H1 (cell line): Measurements from ENCODE around the gene FXYD3. TPM values are rescaled to one million over a fixed set of nuclear protein-coding genes. Genes with fewer than 3 reads are reported as not detected.

ENCODE experiments used
- CTCF ChIA-PET: fragments of 300-600 bp; sonication (Branson Sonifier 250); formaldehyde crosslinking; loops from one replicate; lab custom pipeline; 2021; ENCODE audit not compliant: partially characterized antibody; lab: Charles Lee
- POLR2A ChIA-PET: fragments of 300-600 bp; sonication (Branson Sonifier 250); formaldehyde crosslinking; loops from one replicate; lab custom pipeline; 2021; ENCODE audit warnings: inconsistent platforms; ENCODE audit not compliant: partially characterized antibody; lab: Charles Lee
- DNase-seq, 2 experiments: peaks; one replicate each; pipeline versions ENCODE4 v3.0.0 to v3.0.0-alpha.2; 2010 to 2022; ENCODE audit warnings: low spot score in 2 of 2, low read depth in 1 of 2, mixed read lengths in 1 of 2
- FAIRE-seq: peaks from 2 replicates; lab custom pipeline; 2011; peaks lifted over from hg19 to GRCh38; lab: Jason Lieb, UNC
- H2AFZ ChIP-seq: 2 replicates; pipeline ENCODE4 v1.8.1; 2012; ENCODE audit warnings: low read length, inconsistent platforms
- H2AK5ac ChIP-seq: 2 replicates; pipeline ENCODE4 v1.6.1; 2013; ENCODE audit warnings: low read depth, low read length
- H2BK120ac ChIP-seq: replicated peaks from 2 replicates; pipeline ENCODE3; 2013; ENCODE audit warnings: low read depth, low read length, inconsistent platforms
- H2BK12ac ChIP-seq: 2 replicates; pipeline ENCODE4 v1.6.1; 2013; ENCODE audit warnings: low read depth, low read length
- H2BK15ac ChIP-seq: 2 replicates; pipeline ENCODE4 v1.6.1; 2013; ENCODE audit warnings: low read length
- H2BK20ac ChIP-seq: 2 replicates; pipeline ENCODE4 v1.6.1; 2013; ENCODE audit warnings: low read length
- H2BK5ac ChIP-seq: 2 replicates; pipeline ENCODE4 v1.6.1; 2013; ENCODE audit warnings: low read depth, low read length
- H3K14ac ChIP-seq: 2 replicates; pipeline ENCODE4 v1.6.1; 2013; ENCODE audit warnings: inconsistent platforms; ENCODE audit not compliant: insufficient read length
- H3K18ac ChIP-seq: 2 replicates; pipeline ENCODE4 v1.6.1; 2013; ENCODE audit warnings: low read length; ENCODE audit errors: extremely low read depth
- H3K23ac ChIP-seq: 2 replicates; pipeline ENCODE4 v1.6.1; 2013; ENCODE audit warnings: inconsistent platforms; ENCODE audit not compliant: insufficient read length
- H3K23me2 ChIP-seq: 2 replicates; pipeline ENCODE4 v1.6.1; 2013; ENCODE audit warnings: low read depth, low read length
- H3K27ac ChIP-seq: 2 replicates; pipeline ENCODE4 v1.6.1; 2011; ENCODE audit warnings: low read depth, low read length, inconsistent platforms
- H3K27me3 ChIP-seq, 4 experiments: replicated peaks in 1 of 4; 1 replicate in 1 of 4; 2 replicates in 3 of 4; pipeline versions ENCODE4 v1.6.1 to v1.8.1; 2011 to 2013; ENCODE audit warnings: low read length in 3 of 4, mild to moderate bottlenecking in 3 of 4, inconsistent platforms in 2 of 4, mixed read lengths in 2 of 4, moderate library complexity in 1 of 4; ENCODE audit not compliant: control insufficient read depth in 3 of 4, insufficient read depth in 3 of 4; ENCODE audit errors: extremely low read depth in 1 of 4
- H3K36me3 ChIP-seq, 4 experiments: 2 replicates each; pipeline versions ENCODE4 v1.6.1 to v1.8.1; 2011 to 2013; ENCODE audit warnings: mild to moderate bottlenecking in 4 of 4, low read length in 3 of 4, moderate library complexity in 2 of 4, control low read depth in 1 of 4, inconsistent platforms in 1 of 4; ENCODE audit not compliant: insufficient read depth in 4 of 4, control insufficient read depth in 2 of 4
- H3K4ac ChIP-seq: replicated peaks from 2 replicates; pipeline ENCODE3; 2013; ENCODE audit warnings: low read length, low read depth, mixed read lengths, inconsistent platforms; ENCODE audit not compliant: insufficient read length
- H3K4me1 ChIP-seq, 4 experiments: replicated peaks in 1 of 4; 1 replicate in 1 of 4; 2 replicates in 3 of 4; pipeline versions ENCODE4 v1.6.1 to v1.8.1; 2011 to 2013; ENCODE audit warnings: low read length in 3 of 4, inconsistent platforms in 2 of 4, mixed read lengths in 1 of 4; ENCODE audit not compliant: insufficient read depth in 4 of 4, control insufficient read depth in 3 of 4
- H3K4me2 ChIP-seq, 2 experiments: 2 replicates each; pipeline versions ENCODE4 v1.6.1 to v1.8.1; 2011 to 2013; ENCODE audit warnings: low read depth in 2 of 2, low read length in 2 of 2, control low read depth in 1 of 2, inconsistent platforms in 1 of 2, mild to moderate bottlenecking in 1 of 2; ENCODE audit not compliant: insufficient read depth in 1 of 2
- H3K4me3 ChIP-seq, 4 experiments: fragments of 200-600, 300-600 bp in 1 of 4; sonication (generic), shearing (Covaris generic), sonication (Bioruptor Twin) in 1 of 4; 2 replicates each; pipeline versions ENCODE4 v1.5.1 to v1.8.1; 2011 to 2016; ENCODE audit warnings: low read length in 4 of 4, low read depth in 3 of 4, control low read depth in 2 of 4, inconsistent platforms in 2 of 4, mild to moderate bottlenecking in 2 of 4, mixed read lengths in 1 of 4, moderate library complexity in 1 of 4; ENCODE audit not compliant: insufficient read depth in 2 of 4; ENCODE audit errors: extremely low read depth in 1 of 4
- H3K56ac ChIP-seq: replicated peaks from 2 replicates; pipeline ENCODE3; 2013; ENCODE audit warnings: low read depth, mild to moderate bottlenecking, mixed read lengths, low read length, inconsistent platforms; ENCODE audit not compliant: insufficient read length
- H3K79me1 ChIP-seq: 2 replicates; pipeline ENCODE4 v1.6.1; 2013; ENCODE audit warnings: low read depth, low read length, control low read depth
- H3K79me2 ChIP-seq, 2 experiments: 2 replicates each; pipeline versions ENCODE4 v1.6.1 to v1.8.1; 2012 to 2013; ENCODE audit warnings: low read length in 2 of 2, mild to moderate bottlenecking in 2 of 2, inconsistent platforms in 1 of 2; ENCODE audit not compliant: insufficient read depth in 2 of 2, control insufficient read depth in 1 of 2
- H3K9ac ChIP-seq, 4 experiments: replicated peaks in 1 of 4; 1 replicate in 1 of 4; 2 replicates in 3 of 4; pipeline versions ENCODE4 v1.6.1 to v1.8.1; 2011 to 2013; ENCODE audit warnings: low read depth in 3 of 4, low read length in 3 of 4, control low read depth in 2 of 4, mild to moderate bottlenecking in 2 of 4, moderate library complexity in 2 of 4, inconsistent platforms in 1 of 4; ENCODE audit errors: extremely low read depth in 1 of 4
- H3K9me3 ChIP-seq, 2 experiments: 2 replicates each; pipeline versions ENCODE4 v1.6.1 to v1.8.1; 2012 to 2013; ENCODE audit warnings: mild to moderate bottlenecking in 2 of 2, moderate library complexity in 2 of 2, control low read depth in 1 of 2, inconsistent platforms in 1 of 2, low read depth in 1 of 2, low read length in 1 of 2, mixed read lengths in 1 of 2; ENCODE audit not compliant: insufficient read depth in 2 of 2
- H4K20me1 ChIP-seq, 2 experiments: replicated peaks in 1 of 2; 2 replicates each; pipeline versions ENCODE3 to v1.8.1; 2011 to 2013; ENCODE audit warnings: inconsistent platforms in 2 of 2, low read length in 2 of 2, mild to moderate bottlenecking in 1 of 2; ENCODE audit not compliant: insufficient read depth in 2 of 2, control insufficient read depth in 1 of 2
- H4K5ac ChIP-seq: 2 replicates; pipeline ENCODE4 v1.6.1; 2013; ENCODE audit warnings: low read length, low read depth, mixed read lengths, inconsistent platforms; ENCODE audit not compliant: insufficient read length
- H4K8ac ChIP-seq: 2 replicates; pipeline ENCODE4 v1.8.0; 2013; ENCODE audit warnings: mild to moderate bottlenecking, moderate library complexity, low read length, inconsistent platforms; ENCODE audit not compliant: insufficient read depth; ENCODE audit errors: extremely low read depth
- H4K91ac ChIP-seq: replicated peaks from 2 replicates; pipeline ENCODE3; 2013; ENCODE audit warnings: low read length, mixed read lengths, inconsistent platforms; ENCODE audit not compliant: insufficient read length
- BCL11A ChIP-seq, 2 experiments: IDR thresholded peaks; one replicate each; pipeline ENCODE4 v1.6.1; 2011; ENCODE audit warnings: low read depth in 2 of 2, low read length in 2 of 2, mild to moderate bottlenecking in 2 of 2
- CEBPB ChIP-seq: IDR thresholded peaks from 2 replicates; pipeline ENCODE4 v1.6.1; 2012; ENCODE audit warnings: low read depth, low read length
- CTCF ChIP-seq, 3 experiments: IDR thresholded peaks; 1 replicate in 2 of 3; 2 replicates in 1 of 3; pipeline versions ENCODE4 v1.5.1 to v1.6.1; 2011; ENCODE audit warnings: low read length in 3 of 3, mild to moderate bottlenecking in 3 of 3, inconsistent platforms in 2 of 3, low read depth in 1 of 3, moderate library complexity in 1 of 3; ENCODE audit not compliant: insufficient read depth in 1 of 3; ENCODE audit errors: control extremely low read depth in 1 of 3
- POLR2AphosphoS5 ChIP-seq: IDR thresholded peaks from 2 replicates; pipeline ENCODE4 v1.6.1; 2011; ENCODE audit warnings: low read depth, low read length
- RAD21 ChIP-seq, 2 experiments: IDR thresholded peaks in 1 of 2; conservative IDR thresholded peaks in 1 of 2; 2 replicates each; pipeline ENCODE4 v1.6.1; 2011; ENCODE audit warnings: low read depth in 2 of 2, low read length in 2 of 2, improper control_type of control experiment in 1 of 2, inconsistent platforms in 1 of 2, mild to moderate bottlenecking in 1 of 2, moderate library complexity in 1 of 2
- RFX5 ChIP-seq: IDR thresholded peaks from 2 replicates; pipeline ENCODE4 v1.6.1; 2011; ENCODE audit warnings: low read depth, low read length, improper control_type of control experiment, borderline replicate concordance
- SIX5 ChIP-seq: IDR thresholded peaks from 2 replicates; pipeline ENCODE4 v1.6.1; 2011; ENCODE audit warnings: mild to moderate bottlenecking, low read depth, low read length
- SP2 ChIP-seq: IDR thresholded peaks from 2 replicates; pipeline ENCODE4 v1.6.1; 2012; ENCODE audit warnings: mild to moderate bottlenecking, low read length, inconsistent platforms
- TAF1 ChIP-seq: IDR thresholded peaks from 2 replicates; pipeline ENCODE4 v1.6.1; 2011; ENCODE audit warnings: mild to moderate bottlenecking, low read depth, low read length
- ZNF274 ChIP-seq: IDR thresholded peaks from 2 replicates; pipeline ENCODE4 v1.7.0; 2012; ENCODE audit warnings: low read length, borderline replicate concordance; ENCODE audit errors: extremely low read depth
- WGBS, 2 experiments: shearing (Covaris generic) in 1 of 2; methylation state at CpG; one replicate each; pipeline versions ENCODE4 v1.1.6 to v1.1.7; 2013 to 2015; ENCODE audit warnings: low lambda C conversion rate in 2 of 2, mixed read lengths in 2 of 2, inconsistent platforms in 1 of 2, low coverage in 1 of 2, missing lambda C conversion rate in 1 of 2; ENCODE audit not compliant: insufficient replicate concordance in 2 of 2, insufficient coverage in 1 of 2, insufficient read length in 1 of 2; ENCODE audit errors: extremely low coverage in 1 of 2, missing lambda C conversion rate in 1 of 2; 5-methylcytosine and 5-hydroxymethylcytosine counted together
- polyA plus RNA-seq, 7 experiments: library from polyadenylated mRNA; depleted of rRNA in 3 of 7; stranded (reverse) in 5 of 7; unstranded in 2 of 7; fragments of >200 nt in 5 of 7; fragments of 200-250 nt in 2 of 7; gene quantifications; 1 replicate in 5 of 7; 2 replicates in 1 of 7; 4 replicates in 1 of 7; pipeline versions ENCODE4 v1.2.1 to v1.2.3, GENCODE V29; 2011 to 2013; ENCODE audit warnings: missing spikeins in 2 of 7, mixed read lengths in 2 of 7
- total RNA-seq: library from RNA; stranded (reverse); fragmentation: NEBNext Ultra II Directional; extraction: Animal tissue kit (Norgen Biotek cat#: 25700); gene quantifications from 2 replicates; pipeline ENCODE4 v1.2.1, GENCODE V29; 2021

FXYD3 gene
- total and polyA plus RNA-seq, 2 of the 8 experiments (the other 6 are each of a cell fraction or from before 2014, with no cell fraction given): 0.33 TPM; not detected in 1

- no peaks in the 10 kb centered on the region for H3K79me2 ChIP-seq
- no peak overlapping the region for H3K56ac ChIP-seq
- H3K23ac ChIP-seq: no peak overlapping the region
- no peak overlapping the region for H3K18ac ChIP-seq
- no peak overlapping the region for H3K27ac ChIP-seq
- H3K4me1 ChIP-seq: peaks cover 0 to 8% (median 4%) of the 10 kb centered on the region in 4 experiments; a peak in 5 of 7 replicates
- no peak overlapping the region for H3K4me3 ChIP-seq
- H2AK5ac ChIP-seq: no peak overlapping the region
- no peaks in the 10 kb centered on the region for H3K27me3 ChIP-seq
- H3K14ac ChIP-seq: no peak overlapping the region
- H2AFZ ChIP-seq: no peak overlapping the region
- no peak overlapping the region for H4K91ac ChIP-seq
- H2BK120ac ChIP-seq: no peak overlapping the region
- ChIA-PET POLR2A (interaction anchor here (0.7 to 0.8 kb wide), 2 partner anchors 84 to 415 kb away, joined by 3 to 4 read pairs; no protein-coding TSS in a partner anchor), CTCF (interaction anchor here (0.9 to 1.6 kb wide), 7 partner anchors 15 to 44 kb away, joined by 3 to 8 read pairs (median 5); partner anchors contain the start of genes FXYD3 and LGI4)
- no peak overlapping the region for H2BK20ac ChIP-seq
- H4K20me1 ChIP-seq: no peaks in the 10 kb centered on the region
- no peak overlapping the region for H4K5ac ChIP-seq
- FAIRE-seq (no peak), DNase-seq (no peak)
- no peaks in the 10 kb centered on the region for H3K79me1 ChIP-seq
- H2BK12ac ChIP-seq: no peak overlapping the region
- H3K36me3 ChIP-seq: no peaks in the 10 kb centered on the region
- H4K8ac ChIP-seq: no peak overlapping the region
- H3K23me2 ChIP-seq: peaks cover 4% of the 10 kb centered on the region; the same call in 1 of the 2 replicates
- no peaks in the 10 kb centered on the region for H3K9me3 ChIP-seq
- H2BK15ac ChIP-seq: no peak overlapping the region
- H2BK5ac ChIP-seq: no peak overlapping the region
- WGBS, 2 experiments: 89% methylated on average over 8 of the region's 8 CpGs; no CpG with 5 or more reads in 1 of the 2 experiments
- H3K4me2 ChIP-seq: no peak overlapping the region
- no peak overlapping the region for H3K9ac ChIP-seq
- no peak overlapping the region for H3K4ac ChIP-seq
- TF ChIP-seq POLR2AphosphoS5: no peak
- no peak for TF ChIP-seq BCL11A (IDR thresholded peaks at IDR 0.05; ENCODE audit: low read depth in 2 of 2, low read length in 2 of 2)
- TF ChIP-seq CTCF (IDR thresholded peaks at IDR 0.05; ENCODE audit: control extremely low read depth in 1 of 3, insufficient read depth in 1 of 3, low read depth in 1 of 3, low read length in 3 of 3): no peak
- TF ChIP-seq CEBPB: no peak
- TF ChIP-seq TAF1: no peak
- TF ChIP-seq RAD21 (IDR thresholded peaks at IDR 0.05 in 1 of 2, conservative IDR thresholded peaks at IDR 0.05 in 1 of 2; ENCODE audit: low read depth in 2 of 2, low read length in 2 of 2): no peak
- TF ChIP-seq SP2: no peak
- TF ChIP-seq RFX5: no peak
- TF ChIP-seq SIX5: no peak
- no peak for TF ChIP-seq ZNF274
Observed at GRCh38 chr19:35095667-35096368, 19.8 kb upstream of the FXYD3 start.
